ENCODE results near the gene NUP214. TPM values are rescaled to one million over a fixed set of nuclear protein-coding genes. Genes with fewer than 3 reads are reported as not detected.

NUP214 gene
- polyA plus RNA-seq, 1 of the 3 experiments (the other 2 are of a cell fraction): 8.0 TPM

GRCh38 chr9:131276094-131276888 is 150.9 kb downstream of the NUP214 start, which contains the start of gene FAM78A:
Gene FAM78A (minus strand): TSS chr9:131276510. CDS start chr9:131276179, 331 bp downstream.
- Histone ChIP-seq H2AFZ (ENCODE audit: low read depth) (peak within 1 kb of the TSS; percentile 65; the same call in 1 of the 2 replicates), H3K9me2 (no peaks in the 10 kb centered on the region)
- POLR2A ChIA-PET: no interaction called here

GRCh38 chr9:131276891-131277286 is 151.5 kb downstream of the NUP214 start:
- H3K4me3 ChIP-seq (ENCODE audit: low read depth in 2 of 2, low read length in 1 of 2): peak overlapping the region; percentile 58 to 67; a peak in 3 of 4 replicates
- 0 out of 2 replicates have a peak overlapping the region, but pooled peaks have one; percentile 65 for H2AFZ ChIP-seq (ENCODE audit: low read depth)
- peak overlapping the region; percentile 79; the same call in 1 of the 2 replicates for H3K4me2 ChIP-seq
- H3K9me2 ChIP-seq: no peaks in the 10 kb centered on the region
- ChIA-PET POLR2A (no interaction called here), CTCF (interaction anchor here (1.9 to 3.0 kb wide), 3 partner anchors 50 to 98 kb away, joined by 5 to 13 read pairs (median 5); no protein-coding TSS in a partner anchor)
- no peak overlapping the region for H3K27ac ChIP-seq (ENCODE audit: low read depth in 2 of 2, low read length in 1 of 2)
- no CpG with 5 or more reads among the region's 60 CpGs for WGBS (ENCODE audit: low lambda C conversion rate)
- no peaks in the 10 kb centered on the region for H3K9me3 ChIP-seq
- H3K4me1 ChIP-seq (ENCODE audit: control insufficient read depth in 1 of 2, insufficient read depth in 2 of 2, low read depth in 1 of 2, low read length in 1 of 2): peaks cover 0 to 4% of the 10 kb centered on the region in 2 experiments; a peak in 1 of 4 replicates
- H3K36me3 ChIP-seq (replicated peaks in 1 of 2; ENCODE audit: control insufficient read depth in 1 of 2, insufficient read depth in 2 of 2, low read length in 1 of 2): no peaks in the 10 kb centered on the region
- peaks cover 7% of the 10 kb centered on the region; the same call in 1 of the 2 replicates for H3K27me3 ChIP-seq (ENCODE audit: insufficient read depth)
- peak; percentile 68 for DNase-seq
- H3K79me2 ChIP-seq (ENCODE audit: insufficient read depth): no peaks in the 10 kb centered on the region
- H4K20me1 ChIP-seq (ENCODE audit: insufficient read depth): no peaks in the 10 kb centered on the region
- H3K9ac ChIP-seq: no peak overlapping the region
- H3F3A ChIP-seq (replicated peaks; ENCODE audit: insufficient read depth): no peaks in the 10 kb centered on the region
- TF ChIP-seq CHD2 (IDR thresholded peaks at IDR 0.05; ENCODE audit: low read length, partially characterized antibody) (no peak), ELF1 (IDR thresholded peaks at IDR 0.05) (no peak), RAD21 (IDR thresholded peaks at IDR 0.05; ENCODE audit: low read length) (no peak), USF2 (IDR thresholded peaks at IDR 0.05; ENCODE audit: borderline replicate concordance, low read depth, low read length) (no peak), SMC3 (IDR thresholded peaks at IDR 0.05; ENCODE audit: low read depth, low read length) (no peak), SIN3A (IDR thresholded peaks at IDR 0.05; ENCODE audit: borderline replicate concordance, low read depth, low read length) (no peak), RXRA (IDR thresholded peaks at IDR 0.05; ENCODE audit: borderline replicate concordance, low read depth) (no peak), TEAD4 (IDR thresholded peaks at IDR 0.05; ENCODE audit: borderline replicate concordance, insufficient read depth) (no peak), MXI1 (IDR thresholded peaks at IDR 0.05; ENCODE audit: low read depth, low read length) (no peak), MEF2A (IDR thresholded peaks at IDR 0.05; ENCODE audit: borderline replicate concordance, low read depth) (no peak), CTCF (IDR thresholded peaks at IDR 0.05) (no peak), EZH2phosphoT487 (IDR thresholded peaks at IDR 0.05; ENCODE audit: borderline replicate concordance, low read depth) (no peak), RFX5 (IDR thresholded peaks at IDR 0.05; ENCODE audit: low read length) (no peak)

More at GRCh38 chr9:131276094-131276888, 150.9 kb downstream of the NUP214 start, which contains the start of gene FAM78A:
- peaks cover 5% of the 10 kb centered on the region; the same call in 1 of the 2 replicates for H3K27me3 ChIP-seq (ENCODE audit: insufficient read depth)
- TF ChIP-seq IRF3 (IDR thresholded peaks at IDR 0.05; ENCODE audit: low read depth, low read length) (no peak), TCF12 (IDR thresholded peaks at IDR 0.05) (no peak), MAX (IDR thresholded peaks at IDR 0.05; ENCODE audit: low read depth) (no peak), NRF1 (IDR thresholded peaks at IDR 0.05; ENCODE audit: low read depth, low read length) (no peak), MEF2A (IDR thresholded peaks at IDR 0.05; ENCODE audit: borderline replicate concordance, low read depth) (no peak), CHD2 (IDR thresholded peaks at IDR 0.05; ENCODE audit: low read length, partially characterized antibody) (no peak)
- H3K27ac ChIP-seq (ENCODE audit: low read depth in 2 of 2, low read length in 1 of 2): no peak within 1 kb of the TSS
- H3K4me2 ChIP-seq: peak within 1 kb of the TSS; percentile 79
- 68% methylated on average over 33 of the region's 76 CpGs for WGBS (ENCODE audit: low lambda C conversion rate)
- no peaks in the 10 kb centered on the region for H3K9me3 ChIP-seq
- CTCF ChIA-PET: interaction anchor here (1.9 to 3.0 kb wide), 3 partner anchors 49 to 98 kb away, joined by 5 to 13 read pairs (median 5); no protein-coding TSS in a partner anchor
- H3F3A ChIP-seq (replicated peaks; ENCODE audit: insufficient read depth): no peaks in the 10 kb centered on the region
- DNase-seq: peak; percentile 77
- no peaks in the 10 kb centered on the region for H3K36me3 ChIP-seq (replicated peaks in 1 of 2; ENCODE audit: control insufficient read depth in 1 of 2, insufficient read depth in 2 of 2, low read length in 1 of 2)
- H3K9ac ChIP-seq: no peak within 1 kb of the TSS
- peaks cover 0 to 4% of the 10 kb centered on the region in 2 experiments; a peak in 1 of 4 replicates for H3K4me1 ChIP-seq (ENCODE audit: control insufficient read depth in 1 of 2, insufficient read depth in 2 of 2, low read depth in 1 of 2, low read length in 1 of 2)
- H4K20me1 ChIP-seq (ENCODE audit: insufficient read depth): no peaks in the 10 kb centered on the region
- no peaks in the 10 kb centered on the region for H3K79me2 ChIP-seq (ENCODE audit: insufficient read depth)
- H3K4me3 ChIP-seq (ENCODE audit: low read depth in 2 of 2, low read length in 1 of 2): peak within 1 kb of the TSS; percentile 58 to 67

All from SK-N-SH (cell line).